ENCODE data around the gene CDC42EP4. TPM values are rescaled to one million over a fixed set of nuclear protein-coding genes. Genes with fewer than 3 reads are reported as not detected.

Gene CDC42EP4
- total RNA-seq, 1 experiment from 2014 or later = 60.1 TPM

DNA sequence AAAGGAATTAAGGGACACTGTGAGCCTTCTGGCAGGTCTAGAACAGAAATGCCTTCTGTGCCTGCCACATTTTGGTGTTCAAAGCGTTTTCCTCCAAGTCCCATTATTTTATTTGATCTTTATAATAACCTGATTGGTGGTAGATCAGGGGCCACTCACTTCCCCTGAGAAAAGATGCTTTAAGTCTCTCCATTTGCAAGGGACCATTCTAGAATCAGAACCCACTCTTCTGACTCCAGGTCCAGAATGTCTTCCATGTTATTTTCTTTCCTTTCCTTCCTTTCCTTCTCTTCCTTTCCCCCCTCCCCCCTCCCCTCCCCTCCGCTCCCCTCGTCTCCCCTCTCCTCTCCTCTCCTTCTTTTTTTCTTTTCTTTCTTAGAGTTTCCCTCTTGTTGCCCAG lies 19.3 kb upstream of the CDC42EP4 start:
- TF ChIP-seq, protein P1, sequence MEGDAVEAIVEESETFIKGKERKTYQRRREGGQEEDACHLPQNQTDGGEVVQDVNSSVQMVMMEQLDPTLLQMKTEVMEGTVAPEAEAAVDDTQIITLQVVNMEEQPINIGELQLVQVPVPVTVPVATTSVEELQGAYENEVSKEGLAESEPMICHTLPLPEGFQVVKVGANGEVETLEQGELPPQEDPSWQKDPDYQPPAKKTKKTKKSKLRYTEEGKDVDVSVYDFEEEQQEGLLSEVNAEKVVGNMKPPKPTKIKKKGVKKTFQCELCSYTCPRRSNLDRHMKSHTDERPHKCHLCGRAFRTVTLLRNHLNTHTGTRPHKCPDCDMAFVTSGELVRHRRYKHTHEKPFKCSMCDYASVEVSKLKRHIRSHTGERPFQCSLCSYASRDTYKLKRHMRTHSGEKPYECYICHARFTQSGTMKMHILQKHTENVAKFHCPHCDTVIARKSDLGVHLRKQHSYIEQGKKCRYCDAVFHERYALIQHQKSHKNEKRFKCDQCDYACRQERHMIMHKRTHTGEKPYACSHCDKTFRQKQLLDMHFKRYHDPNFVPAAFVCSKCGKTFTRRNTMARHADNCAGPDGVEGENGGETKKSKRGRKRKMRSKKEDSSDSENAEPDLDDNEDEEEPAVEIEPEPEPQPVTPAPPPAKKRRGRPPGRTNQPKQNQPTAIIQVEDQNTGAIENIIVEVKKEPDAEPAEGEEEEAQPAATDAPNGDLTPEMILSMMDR (IDR thresholded peaks at IDR 0.05; ENCODE audit: unreplicated experiment) = no peak
- Mint-ChIP-seq H3K36me3 (ENCODE audit: insufficient read depth, unreplicated experiment) (no peaks in the 10 kb centered on the region), H3K27me3 (ENCODE audit: unreplicated experiment) (peaks cover 2% of the 10 kb centered on the region), H3K4me1 (ENCODE audit: low read depth, unreplicated experiment) (peaks cover 7% of the 10 kb centered on the region), H3K9me3 (ENCODE audit: low read depth, unreplicated experiment) (no peaks in the 10 kb centered on the region), H3K27ac (ENCODE audit: unreplicated experiment) (no peak overlapping the region), H3K4me3 (ENCODE audit: low read depth, unreplicated experiment) (no peak overlapping the region)
- no TSS peak for BruUV-seq (replicated peaks)
- DNase-seq = no peak
- CTCF ChIA-PET = no interaction called here
- intact Hi-C loops (cut with micrococcal nuclease; ENCODE audit: unreplicated experiment) = no loop called here

DNA sequence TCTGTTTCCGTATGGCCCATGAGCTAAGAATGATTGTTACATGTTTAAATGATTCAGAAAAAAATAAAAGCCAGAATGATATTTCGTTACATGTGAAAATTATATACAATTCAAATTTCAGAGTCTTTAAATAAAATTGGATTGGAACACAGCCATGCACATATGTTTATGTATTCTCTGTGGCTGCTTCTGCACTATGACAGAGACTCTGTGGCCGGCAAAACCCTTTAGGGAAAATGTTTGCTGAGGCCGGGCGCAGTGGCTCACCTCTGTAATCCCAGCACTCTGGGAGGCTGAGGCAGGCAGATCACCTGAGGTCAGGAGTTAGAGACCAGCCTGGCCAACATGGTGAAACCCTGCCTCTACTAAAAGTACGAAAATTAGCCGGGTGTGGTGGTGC lies 15.9 kb upstream of the CDC42EP4 start:
- Mint-ChIP-seq H3K27ac (ENCODE audit: unreplicated experiment) (no peak overlapping the region), H3K27me3 (ENCODE audit: unreplicated experiment) (peaks cover 26% of the 10 kb centered on the region), H3K4me1 (ENCODE audit: low read depth, unreplicated experiment) (no peaks in the 10 kb centered on the region), H3K36me3 (ENCODE audit: insufficient read depth, unreplicated experiment) (no peaks in the 10 kb centered on the region), H3K9me3 (ENCODE audit: low read depth, unreplicated experiment) (no peaks in the 10 kb centered on the region), H3K4me3 (ENCODE audit: low read depth, unreplicated experiment) (no peak overlapping the region)
- no TSS peak for BruUV-seq (replicated peaks)
- CTCF ChIA-PET = no interaction called here
- intact Hi-C loops (cut with micrococcal nuclease; ENCODE audit: unreplicated experiment) = no loop called here
- TF ChIP-seq, protein P1 (IDR thresholded peaks at IDR 0.05; ENCODE audit: unreplicated experiment) = no peak
- DNase-seq = no peak

DNA sequence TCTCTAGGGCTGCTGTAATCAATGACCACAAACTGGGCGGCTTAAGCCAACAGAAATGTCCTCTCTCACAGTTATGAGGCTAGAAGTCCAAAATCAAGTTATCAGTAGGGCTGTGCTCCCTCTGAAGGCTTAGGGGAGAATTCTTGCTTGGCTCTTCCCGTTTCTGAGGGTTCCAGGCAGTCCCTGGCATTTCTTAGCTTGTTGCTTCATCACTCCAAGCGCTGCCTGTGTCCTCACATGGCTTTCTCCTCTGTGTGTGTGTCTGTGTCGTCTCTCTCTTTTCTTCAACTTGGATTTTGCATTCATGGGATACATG lies 13.7 kb upstream of the CDC42EP4 start:
- Mint-ChIP-seq H3K36me3 (ENCODE audit: insufficient read depth, unreplicated experiment) (no peaks in the 10 kb centered on the region), H3K27me3 (ENCODE audit: unreplicated experiment) (peaks cover 26% of the 10 kb centered on the region), H3K9me3 (ENCODE audit: low read depth, unreplicated experiment) (no peaks in the 10 kb centered on the region), H3K27ac (ENCODE audit: unreplicated experiment) (no peak overlapping the region), H3K4me3 (ENCODE audit: low read depth, unreplicated experiment) (no peak overlapping the region), H3K4me1 (ENCODE audit: low read depth, unreplicated experiment) (no peaks in the 10 kb centered on the region)
- DNase-seq = no peak
- TF ChIP-seq, protein P1 (IDR thresholded peaks at IDR 0.05; ENCODE audit: unreplicated experiment) = no peak
- BruUV-seq (replicated peaks) = no TSS peak
- intact Hi-C loops (cut with micrococcal nuclease; ENCODE audit: unreplicated experiment) = no loop called here
- CTCF ChIA-PET = no interaction called here

DNA sequence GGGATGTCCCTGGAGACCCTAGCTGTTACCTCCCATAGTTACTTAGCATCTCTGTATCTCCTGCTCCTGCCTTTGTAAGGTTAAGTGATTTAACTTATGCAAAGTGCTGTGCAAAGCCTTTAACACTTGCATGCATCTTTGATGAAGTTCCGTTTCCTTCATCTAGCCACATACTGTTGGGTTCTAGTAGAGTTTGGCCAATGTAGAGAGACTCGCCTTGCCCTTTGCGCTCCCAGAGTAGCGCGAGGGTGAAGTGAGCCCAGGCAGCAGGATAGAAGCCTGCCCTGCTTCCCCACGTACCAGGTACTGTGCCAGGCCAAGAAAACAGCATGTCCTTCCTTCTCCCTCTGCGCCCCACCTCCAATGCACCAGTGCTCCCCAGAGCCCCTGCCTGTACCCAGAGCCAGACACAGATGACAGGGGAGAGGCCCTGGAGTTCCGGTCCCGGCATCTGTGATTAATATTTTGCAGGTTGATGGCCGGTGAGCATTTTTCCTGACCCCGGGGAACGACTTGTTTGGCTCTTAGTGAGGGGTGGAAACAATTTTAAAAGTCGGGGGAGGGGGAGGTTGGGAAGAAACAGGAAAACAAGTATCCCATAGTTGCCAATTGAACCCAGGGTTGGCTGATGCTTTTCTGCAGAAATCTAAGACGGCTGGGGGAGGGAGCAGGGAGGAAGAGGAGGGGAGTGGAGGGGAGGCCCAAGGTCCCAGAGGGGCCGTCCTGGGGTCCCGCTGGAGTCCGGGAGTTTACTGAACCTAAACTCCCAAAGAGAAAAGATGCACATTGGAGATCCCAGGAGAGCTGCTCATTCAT lies 13.1 kb upstream of the CDC42EP4 start:
- no TSS peak for BruUV-seq (replicated peaks)
- Mint-ChIP-seq H3K27me3 (ENCODE audit: unreplicated experiment) (peaks cover 26% of the 10 kb centered on the region), H3K4me3 (ENCODE audit: low read depth, unreplicated experiment) (no peak overlapping the region), H3K9me3 (ENCODE audit: low read depth, unreplicated experiment) (no peaks in the 10 kb centered on the region), H3K36me3 (ENCODE audit: insufficient read depth, unreplicated experiment) (no peaks in the 10 kb centered on the region), H3K27ac (ENCODE audit: unreplicated experiment) (no peak overlapping the region), H3K4me1 (ENCODE audit: low read depth, unreplicated experiment) (no peaks in the 10 kb centered on the region)
- DNase-seq = no peak
- intact Hi-C loops (cut with micrococcal nuclease; ENCODE audit: unreplicated experiment) = no loop called here
- TF ChIP-seq, protein P1 (IDR thresholded peaks at IDR 0.05; ENCODE audit: unreplicated experiment) = no peak
- CTCF ChIA-PET = no interaction called here
